NOMO-1 (cell line): Measurements from ENCODE around the gene OR10A4.
A peak's percentile ranks its signal among the peaks of the same experiment; 100 is the strongest.
"Not testable (repeated sequence)": the region's sequence is repeated elsewhere in the genome, so short reads cannot be mapped to it uniquely, and the experiment has no call there.

Source experiments
- DNase-seq, 2 experiments: peaks; one replicate each; lab custom pipeline; 2025; ENCODE audit not compliant: unreplicated experiment in 2 of 2; lab: John Stamatoyannopoulos, UW

Gene OR10A4

GRCh38 chr11:6894097-6894496 is 17.7 kb downstream of the OR10A4 start:
- no peak for DNase-seq

GRCh38 chr11:6895010-6895409 is 18.6 kb downstream of the OR10A4 start:
- DNase-seq, result no peak

- no peak for DNase-seq
These were observed 22.5 kb downstream of the OR10A4 start for GRCh38 chr11:6898911-6899310.

GRCh38 chr11:6900327-6900999 is 24.0 kb downstream of the OR10A4 start:
- DNase-seq, result no peak

- not testable (repeated sequence) for DNase-seq
These were observed 28.4 kb downstream of the OR10A4 start for GRCh38 chr11:6904804-6905203.

GRCh38 chr11:6911378-6911777 is 35.0 kb downstream of the OR10A4 start:
- no peak for DNase-seq

- DNase-seq, result no peak
These were observed 35.5 kb downstream of the OR10A4 start for GRCh38 chr11:6911948-6912347.

- DNase-seq, result no peak
These were observed 43.3 kb downstream of the OR10A4 start for GRCh38 chr11:6919698-6920097.

GRCh38 chr11:6920702-6921101 is 44.3 kb downstream of the OR10A4 start, which contains the start of gene OR2D3:
TSS of gene OR2D3 (plus strand) at chr11:6921002. CDS start at chr11:6921002, 0 bp downstream.
- DNase-seq, result no peak

- no peak for DNase-seq
These were observed 48.7 kb downstream of the OR10A4 start for GRCh38 chr11:6925007-6925577.

- no peak for DNase-seq
These were observed 49.3 kb downstream of the OR10A4 start for GRCh38 chr11:6925636-6926207.

GRCh38 chr11:6926208-6927029 is 50.0 kb downstream of the OR10A4 start, which contains the start of gene ZNF215:
TSS of gene ZNF215 (plus strand) at chr11:6926426. CDS start at chr11:6932273, 5,847 bp downstream.
- peak; percentile 6 to 7 for DNase-seq

GRCh38 chr11:6927030-6927617 is 50.7 kb downstream of the OR10A4 start:
- DNase-seq, result no peak
